Measurements from ENCODE around the gene TTLL4. TPM values are rescaled to one million over a fixed set of nuclear protein-coding genes. Genes with fewer than 3 reads are reported as not detected.

Gene TTLL4
- total and polyA plus RNA-seq, 3 donors from 2014 or later = 86.0 to 141 (median 96.9) TPM

DNA sequence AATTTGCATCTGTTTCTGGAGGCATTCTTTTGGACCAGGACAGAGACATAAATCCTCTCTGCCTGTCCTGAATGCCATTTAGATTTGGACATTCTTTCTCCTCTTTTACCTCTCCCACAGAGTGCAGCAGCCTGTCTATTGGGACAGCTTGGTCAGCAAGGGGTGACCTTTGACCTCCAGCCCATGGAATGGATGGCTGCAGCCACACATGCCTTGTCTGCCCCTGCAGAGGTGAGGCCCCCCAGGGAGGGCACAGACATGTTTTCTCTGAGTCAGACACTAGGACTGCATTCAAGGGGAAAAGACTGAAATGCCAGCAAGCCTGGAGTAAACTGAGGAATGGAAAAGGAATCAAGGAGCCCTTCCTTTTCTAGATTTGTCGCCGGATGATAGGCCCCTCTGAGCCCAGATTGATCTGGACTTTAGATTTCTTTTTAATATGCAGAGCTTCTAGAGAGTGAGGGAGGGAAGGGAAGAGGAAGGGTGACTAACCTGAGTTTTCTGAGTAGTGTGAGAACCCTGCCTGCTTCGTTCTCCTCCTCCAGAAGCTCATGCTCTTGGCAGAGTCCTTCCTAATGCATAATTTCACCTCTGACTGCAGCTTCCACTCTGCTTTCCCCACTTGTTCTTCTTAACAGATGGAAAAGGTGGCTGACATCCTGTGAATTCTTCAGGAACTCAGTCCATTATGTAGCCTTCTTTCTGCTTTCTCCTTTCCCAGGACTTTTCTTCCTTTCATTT, 16.1 kb upstream of the TTLL4 start:
- Histone ChIP-seq H3K36me3 (ENCODE audit: low read depth, missing control alignments) (no peaks in the 10 kb centered on the region), H3K9me3 (no peaks in the 10 kb centered on the region), H3K4me1 (no peaks in the 10 kb centered on the region), H3K27ac (no peak overlapping the region), H3K4me3 (no peak overlapping the region), H3K27me3 (no peaks in the 10 kb centered on the region)
- no peak for DNase-seq
- intact Hi-C loops (cut with DNase I; ENCODE audit: low total_unique reads) = no loop called here
- no peak for TF ChIP-seq POLR2A (IDR thresholded peaks at IDR 0.05)
- TF ChIP-seq, protein P1, sequence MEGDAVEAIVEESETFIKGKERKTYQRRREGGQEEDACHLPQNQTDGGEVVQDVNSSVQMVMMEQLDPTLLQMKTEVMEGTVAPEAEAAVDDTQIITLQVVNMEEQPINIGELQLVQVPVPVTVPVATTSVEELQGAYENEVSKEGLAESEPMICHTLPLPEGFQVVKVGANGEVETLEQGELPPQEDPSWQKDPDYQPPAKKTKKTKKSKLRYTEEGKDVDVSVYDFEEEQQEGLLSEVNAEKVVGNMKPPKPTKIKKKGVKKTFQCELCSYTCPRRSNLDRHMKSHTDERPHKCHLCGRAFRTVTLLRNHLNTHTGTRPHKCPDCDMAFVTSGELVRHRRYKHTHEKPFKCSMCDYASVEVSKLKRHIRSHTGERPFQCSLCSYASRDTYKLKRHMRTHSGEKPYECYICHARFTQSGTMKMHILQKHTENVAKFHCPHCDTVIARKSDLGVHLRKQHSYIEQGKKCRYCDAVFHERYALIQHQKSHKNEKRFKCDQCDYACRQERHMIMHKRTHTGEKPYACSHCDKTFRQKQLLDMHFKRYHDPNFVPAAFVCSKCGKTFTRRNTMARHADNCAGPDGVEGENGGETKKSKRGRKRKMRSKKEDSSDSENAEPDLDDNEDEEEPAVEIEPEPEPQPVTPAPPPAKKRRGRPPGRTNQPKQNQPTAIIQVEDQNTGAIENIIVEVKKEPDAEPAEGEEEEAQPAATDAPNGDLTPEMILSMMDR (IDR thresholded peaks at IDR 0.05) = no peak
- 81 to 92% methylated on average over 3 of the region's 3 CpGs for WGBS, 2 donors

DNA sequence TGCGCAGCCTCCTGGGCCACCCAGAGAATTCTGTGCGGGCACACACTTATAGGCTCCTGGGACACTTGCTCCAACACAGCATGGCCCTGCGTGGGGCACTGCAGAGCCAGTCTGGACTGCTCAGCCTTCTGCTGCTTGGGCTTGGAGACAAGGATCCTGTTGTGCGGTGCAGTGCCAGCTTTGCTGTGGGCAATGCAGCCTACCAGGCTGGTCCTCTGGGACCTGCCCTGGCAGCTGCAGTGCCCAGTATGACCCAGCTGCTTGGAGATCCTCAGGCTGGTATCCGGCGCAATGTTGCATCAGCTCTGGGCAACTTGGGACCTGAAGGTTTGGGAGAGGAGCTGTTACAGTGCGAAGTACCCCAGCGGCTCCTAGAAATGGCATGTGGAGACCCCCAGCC, 11.8 kb upstream of the TTLL4 start:
- Histone ChIP-seq H3K4me3 (no peak overlapping the region), H3K27me3 (no peaks in the 10 kb centered on the region), H3K27ac (no peak overlapping the region), H3K4me1 (no peaks in the 10 kb centered on the region), H3K9me3 (no peaks in the 10 kb centered on the region), H3K36me3 (ENCODE audit: low read depth, missing control alignments) (no peaks in the 10 kb centered on the region)
- intact Hi-C loops (cut with DNase I; ENCODE audit: low total_unique reads) = no loop called here
- no peak for DNase-seq
- TF ChIP-seq, protein P1 (IDR thresholded peaks at IDR 0.05) = no peak
- no peak for TF ChIP-seq POLR2A (IDR thresholded peaks at IDR 0.05)
- WGBS, 2 donors = 93 to 96% methylated on average over 7 to 8 of the region's 8 CpGs

DNA sequence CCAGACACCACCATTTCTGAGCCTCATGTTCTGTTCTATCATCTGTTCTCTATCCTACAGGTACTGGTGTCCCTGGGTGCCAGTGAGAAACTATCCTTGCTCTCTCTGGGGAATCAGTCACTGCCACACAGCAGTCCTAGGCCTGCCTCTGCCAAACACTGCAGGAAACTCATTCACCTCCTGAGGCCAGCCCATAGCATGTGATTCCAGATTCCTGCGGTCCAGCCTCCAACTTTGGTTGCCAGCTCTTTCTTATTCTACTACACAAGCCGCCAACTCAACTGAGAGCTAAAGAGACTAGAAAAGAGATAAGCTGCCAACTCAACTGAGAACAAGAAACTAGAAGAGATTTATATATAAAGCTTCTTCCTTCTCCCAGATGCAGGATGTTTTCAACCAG, 8.8 kb upstream of the TTLL4 start:
- Histone ChIP-seq H3K36me3 (ENCODE audit: low read depth, missing control alignments) (no peaks in the 10 kb centered on the region), H3K27ac (no peak overlapping the region), H3K4me3 (no peak overlapping the region), H3K4me1 (no peaks in the 10 kb centered on the region), H3K27me3 (no peaks in the 10 kb centered on the region), H3K9me3 (no peaks in the 10 kb centered on the region)
- intact Hi-C loops (cut with DNase I; ENCODE audit: low total_unique reads) = no loop called here
- WGBS, 2 donors = 86 to 97% methylated on average over 2 of the region's 2 CpGs
- TF ChIP-seq, protein P1 (IDR thresholded peaks at IDR 0.05) = no peak
- TF ChIP-seq POLR2A (IDR thresholded peaks at IDR 0.05) = no peak
- no peak for DNase-seq

DNA sequence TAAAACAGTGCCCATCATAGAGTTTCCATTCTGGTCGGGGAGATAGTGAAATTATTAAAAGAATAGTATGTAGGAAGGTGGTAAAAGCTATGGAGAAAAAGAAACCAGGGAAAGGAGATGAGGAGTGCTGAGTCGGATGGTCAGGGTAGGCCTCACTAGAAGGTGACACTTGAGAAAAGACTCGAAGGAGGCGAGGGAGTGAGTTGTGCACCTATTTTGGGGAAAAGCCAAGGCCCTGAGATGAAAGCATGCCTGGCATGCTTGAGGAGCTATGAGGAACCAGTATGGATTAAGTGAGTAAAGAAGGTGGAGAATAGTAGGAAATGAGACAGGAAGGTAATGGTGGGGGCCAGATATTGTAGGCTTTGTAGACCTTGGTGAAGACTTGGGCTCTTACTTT, 7.3 kb upstream of the TTLL4 start:
- 76 to 89% methylated on average over 4 of the region's 4 CpGs for WGBS, 2 donors
- intact Hi-C loops (cut with DNase I; ENCODE audit: low total_unique reads) = no loop called here
- H3K27me3 ChIP-seq = no peaks in the 10 kb centered on the region

More for the DNA sequence above, 7.3 kb upstream of the TTLL4 start:
- H3K4me1 ChIP-seq = no peaks in the 10 kb centered on the region
- no peak for DNase-seq
- H3K4me3 ChIP-seq = no peak overlapping the region
- H3K27ac ChIP-seq = no peak overlapping the region
- no peaks in the 10 kb centered on the region for H3K9me3 ChIP-seq
- H3K36me3 ChIP-seq (ENCODE audit: low read depth, missing control alignments) = no peaks in the 10 kb centered on the region
- no peak for TF ChIP-seq POLR2A (IDR thresholded peaks at IDR 0.05)
- TF ChIP-seq, protein P1 (IDR thresholded peaks at IDR 0.05) = no peak

Data from testis (tissue), 3 donors.